GM18517 (cell line): ENCODE measurements around the gene MKX.

Experiments used
- ATAC-seq: cut with Tn5 transposase; IDR thresholded peaks from one replicate; pipeline ENCODE4 v1.9.1; 2021; ENCODE audit warnings: mild to moderate bottlenecking, moderate library complexity; ENCODE audit not compliant: unreplicated experiment

The MKX gene

DNA sequence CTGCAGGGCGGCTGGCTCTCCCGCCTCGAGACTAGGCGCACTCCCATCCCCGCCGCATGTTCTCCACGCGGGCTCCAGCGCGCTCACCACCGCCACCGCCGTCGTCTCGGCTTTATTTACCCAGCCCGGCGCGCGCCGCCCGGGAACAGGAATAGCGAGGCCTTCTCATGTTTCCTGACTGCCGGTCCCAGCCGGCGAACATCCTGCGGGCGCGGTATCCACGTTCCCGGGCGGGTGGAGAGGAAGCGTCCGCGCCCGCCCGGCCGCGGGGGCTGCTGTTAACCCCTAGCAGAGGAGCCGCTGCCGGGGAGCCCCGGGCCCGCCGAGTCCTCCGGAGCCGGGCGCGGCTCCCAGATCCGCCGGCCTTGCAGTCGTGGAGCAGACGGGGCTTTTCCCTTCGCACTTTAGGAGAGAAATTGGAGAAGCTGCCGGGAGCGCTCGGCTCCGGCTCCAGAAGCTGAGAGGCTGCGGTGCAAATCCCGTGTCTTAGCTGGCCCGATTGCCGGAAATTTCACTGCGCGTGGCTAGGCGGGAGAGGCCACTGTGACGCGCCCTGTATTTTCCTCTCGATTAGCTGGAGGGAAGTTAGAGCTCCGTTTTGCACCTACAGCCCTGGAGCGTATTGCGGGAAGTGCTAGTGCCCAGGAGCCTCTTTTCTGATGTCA lies at the start of gene MKX:
TSS of gene MKX (minus strand) at position 88 of the 665 bp plus-strand sequence. CDS start 2,404 bp downstream, outside the sequence.
- ATAC-seq = no peak

DNA sequence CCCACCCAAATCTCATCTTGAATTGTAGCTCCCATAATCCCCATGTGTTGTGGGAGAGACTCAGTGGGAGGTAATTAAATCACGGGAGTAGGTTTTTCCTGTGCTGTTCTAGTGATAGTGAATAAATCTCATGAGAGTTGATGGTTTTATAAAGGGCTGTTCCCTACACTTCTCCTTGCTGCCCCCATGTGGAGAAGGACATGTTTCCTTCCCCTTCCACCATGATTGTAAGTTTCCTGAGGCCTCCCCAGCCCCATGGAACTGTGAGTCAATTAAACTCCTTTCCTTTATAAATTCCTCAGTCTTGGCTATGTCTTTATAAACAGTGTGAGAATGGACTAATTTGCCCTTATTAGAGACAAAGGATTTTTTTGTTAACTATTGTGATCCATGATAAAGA lies 48.5 kb upstream of the MKX start:
- ATAC-seq = no peak

- no peak for ATAC-seq
Observed at GRCh38 chr10:27792216-27792615, 46.6 kb upstream of the MKX start.

DNA sequence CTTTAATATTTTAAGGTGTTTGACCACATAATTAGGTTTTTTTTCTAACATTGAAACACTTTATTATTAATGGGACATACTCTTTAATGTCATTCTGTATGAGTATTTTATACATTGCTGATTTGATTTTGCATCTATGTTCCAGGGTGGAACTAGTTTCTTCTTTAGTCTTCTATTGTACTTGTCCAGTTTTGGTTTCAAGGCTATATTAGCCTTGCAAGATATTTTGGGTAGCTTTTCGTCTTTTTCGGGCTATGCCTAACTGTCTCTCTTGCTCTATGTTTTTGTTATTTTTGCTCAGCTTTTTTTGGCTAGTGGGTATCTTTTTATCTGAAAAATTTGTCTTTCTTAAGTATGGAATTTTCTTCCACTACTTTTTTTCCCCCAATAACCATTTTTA lies 38.7 kb upstream of the MKX start:
- ATAC-seq = no peak

- no peak for ATAC-seq
Observed at GRCh38 chr10:27783660-27784059, 38.0 kb upstream of the MKX start.

- no peak for ATAC-seq
Observed at GRCh38 chr10:27779462-27780015, 33.9 kb upstream of the MKX start.

GRCh38 chr10:27774831-27775230 lies 29.2 kb upstream of the MKX start:
- no peak for ATAC-seq

GRCh38 chr10:27771231-27771630 lies 25.6 kb upstream of the MKX start:
- no peak for ATAC-seq

DNA sequence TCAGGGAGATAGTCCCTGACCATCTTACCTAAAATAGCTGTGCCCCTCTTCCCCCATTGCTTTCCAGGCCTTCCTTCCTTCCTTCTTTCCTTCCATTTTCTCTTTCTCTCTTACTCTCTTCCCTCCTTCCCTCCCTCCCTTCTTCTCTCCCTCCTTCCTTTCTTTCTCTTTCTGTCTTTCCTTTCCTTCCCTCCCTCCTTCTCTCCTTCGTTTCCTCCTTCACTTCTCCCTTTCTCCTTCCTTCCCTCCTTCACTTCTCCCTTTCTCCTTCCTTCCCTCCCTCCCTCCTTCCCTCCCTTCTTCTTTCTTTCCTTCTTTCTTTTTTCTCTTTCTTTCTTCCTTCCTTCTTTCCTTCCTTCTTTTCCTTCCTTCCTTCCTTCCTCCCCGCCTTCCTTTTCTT lies 24.6 kb upstream of the MKX start:
- no peak for ATAC-seq

DNA sequence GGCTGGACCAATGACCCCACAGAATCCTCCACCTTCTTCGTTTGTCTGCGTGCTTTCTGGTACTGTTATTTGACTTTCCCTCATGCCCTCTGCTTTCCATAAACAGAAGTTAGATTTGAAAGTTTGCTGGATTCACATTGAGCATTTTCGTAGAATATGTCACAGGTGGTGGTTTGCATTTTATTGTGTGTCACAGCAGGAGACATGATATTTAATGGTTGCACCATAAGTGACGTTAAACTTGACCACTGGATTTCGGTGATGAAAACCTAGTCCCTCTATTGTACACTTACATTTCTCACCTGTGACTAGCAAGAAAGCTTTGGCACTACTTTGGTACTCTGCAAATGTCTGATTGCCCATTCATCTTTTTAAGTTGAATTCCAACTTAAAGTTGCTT lies 15.2 kb upstream of the MKX start:
- ATAC-seq = no peak

DNA sequence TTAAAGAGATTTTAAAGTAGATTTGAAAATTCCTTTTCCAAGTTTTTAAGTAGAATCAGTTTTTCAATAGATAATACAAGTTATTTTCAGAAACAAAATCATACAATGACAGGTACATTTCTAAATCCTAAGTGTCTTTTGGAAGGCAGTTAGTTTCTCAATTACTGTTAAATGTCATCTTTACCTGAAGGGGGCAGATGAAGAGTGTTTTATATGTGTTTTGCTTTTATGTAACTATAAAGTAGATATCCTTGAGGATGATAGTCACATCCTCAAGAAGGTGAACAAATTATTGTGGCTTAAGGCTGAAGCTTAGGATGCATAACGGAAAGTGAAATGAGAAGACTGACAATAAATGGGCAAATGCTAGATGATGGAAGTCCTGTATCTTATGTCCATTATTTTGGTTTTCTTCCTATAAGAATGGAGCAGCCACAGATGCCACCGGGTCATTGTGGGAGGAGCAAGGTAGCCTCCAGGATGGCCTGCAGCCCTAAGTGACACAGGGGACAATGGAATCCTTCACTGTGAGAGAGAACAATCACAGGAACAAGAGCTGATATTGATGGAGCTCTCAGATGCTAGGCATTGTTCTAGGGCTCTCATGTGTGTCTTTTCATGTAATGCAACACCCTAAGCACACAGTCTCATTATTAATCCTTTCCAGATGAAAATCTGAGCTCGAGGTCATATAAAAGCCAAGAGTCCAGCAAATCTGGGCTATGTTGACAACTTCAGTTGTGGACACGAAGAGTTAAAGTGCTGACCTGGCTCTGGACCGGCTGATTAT lies 14.1 kb upstream of the MKX start:
- no peak for ATAC-seq

GRCh38 chr10:27752673-27753237 lies 7.1 kb upstream of the MKX start:
- no peak for ATAC-seq

DNA sequence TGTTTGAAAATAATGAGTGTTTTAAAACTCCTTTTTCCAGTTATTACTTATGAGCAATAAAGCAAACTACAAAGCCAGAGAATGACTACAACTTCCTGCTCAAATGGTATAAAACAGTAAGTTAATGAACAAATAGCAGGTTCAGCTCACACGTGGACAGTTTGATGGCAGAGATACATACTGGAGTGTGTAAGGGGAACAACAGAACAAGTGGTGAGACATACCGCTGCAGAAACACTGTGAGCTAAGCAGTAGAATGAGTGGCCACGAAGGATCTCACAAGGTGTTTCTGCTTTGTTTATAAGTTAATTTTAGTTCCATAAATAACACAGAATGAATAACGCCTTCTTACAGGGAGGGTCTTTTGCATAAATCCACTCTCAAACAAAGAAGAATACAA lies 3.0 kb upstream of the MKX start:
- ATAC-seq = no peak

DNA sequence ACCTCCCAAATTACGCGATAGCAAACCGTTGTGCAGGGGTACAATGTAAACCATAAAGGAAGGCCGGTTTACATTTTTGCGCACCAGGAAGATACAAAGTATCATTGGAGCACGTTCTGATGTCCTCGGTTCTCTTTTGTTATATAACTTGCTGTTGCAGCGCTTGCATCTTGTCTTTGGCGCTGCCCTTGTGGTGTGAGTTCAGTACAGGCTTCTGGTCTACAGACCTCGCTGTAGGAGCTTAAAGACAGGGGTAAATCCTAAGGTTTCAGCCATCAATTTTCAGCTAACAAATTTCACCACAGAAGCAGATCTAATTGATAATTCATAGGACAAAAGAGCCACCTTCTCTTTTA lies 1.5 kb upstream of the MKX start:
- ATAC-seq = no peak

- no peak for ATAC-seq
Observed at GRCh38 chr10:27746397-27747095, 927 bp upstream of the MKX start.

DNA sequence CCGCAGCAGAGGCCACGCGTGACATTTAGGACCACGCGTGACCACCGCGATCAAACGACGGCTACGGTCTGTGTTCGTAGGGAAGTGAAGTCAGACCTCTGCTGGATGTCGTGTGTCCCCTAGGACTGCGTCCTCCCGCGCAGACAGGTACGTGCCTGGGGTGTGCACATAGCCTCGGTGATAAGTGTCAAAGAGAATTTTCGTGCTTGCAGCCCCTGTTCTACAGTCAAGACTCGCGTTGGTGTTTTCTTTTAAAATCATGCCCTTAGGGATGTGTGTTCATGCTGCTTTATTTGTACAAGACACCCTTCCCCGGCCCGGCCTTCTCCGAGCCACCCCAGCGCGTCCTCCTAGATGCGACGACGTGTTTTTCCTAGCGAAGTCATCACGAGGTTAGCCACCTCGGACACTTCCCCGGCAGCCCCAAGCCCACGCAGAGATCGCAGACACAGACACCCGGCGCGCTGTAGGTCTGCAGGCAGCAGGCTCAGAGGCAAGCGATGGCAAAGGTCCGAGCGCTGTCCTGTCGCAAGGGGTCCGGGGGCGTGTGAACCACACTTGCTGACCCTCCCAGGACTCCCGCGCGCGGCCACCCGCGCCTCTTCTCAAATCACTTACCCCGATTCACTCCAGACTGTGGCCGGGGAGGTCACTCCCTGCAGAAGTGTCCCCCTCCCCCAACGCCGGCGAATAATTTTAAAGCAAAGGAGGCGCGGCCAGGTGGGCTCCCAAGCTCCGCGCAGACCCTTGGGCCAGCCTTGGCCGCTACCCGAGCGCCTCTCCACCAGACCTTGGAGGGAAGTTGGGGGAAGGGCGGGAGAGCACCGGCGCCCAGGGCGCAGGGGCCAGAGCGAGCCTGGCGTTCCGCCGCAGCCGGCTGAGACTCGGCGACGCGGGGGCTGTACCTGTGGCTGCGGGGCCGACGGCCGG lies 552 bp downstream of the MKX start:
- no peak for ATAC-seq

- ATAC-seq = no peak
Observed at GRCh38 chr10:27743877-27744801, 1.5 kb downstream of the MKX start.

DNA sequence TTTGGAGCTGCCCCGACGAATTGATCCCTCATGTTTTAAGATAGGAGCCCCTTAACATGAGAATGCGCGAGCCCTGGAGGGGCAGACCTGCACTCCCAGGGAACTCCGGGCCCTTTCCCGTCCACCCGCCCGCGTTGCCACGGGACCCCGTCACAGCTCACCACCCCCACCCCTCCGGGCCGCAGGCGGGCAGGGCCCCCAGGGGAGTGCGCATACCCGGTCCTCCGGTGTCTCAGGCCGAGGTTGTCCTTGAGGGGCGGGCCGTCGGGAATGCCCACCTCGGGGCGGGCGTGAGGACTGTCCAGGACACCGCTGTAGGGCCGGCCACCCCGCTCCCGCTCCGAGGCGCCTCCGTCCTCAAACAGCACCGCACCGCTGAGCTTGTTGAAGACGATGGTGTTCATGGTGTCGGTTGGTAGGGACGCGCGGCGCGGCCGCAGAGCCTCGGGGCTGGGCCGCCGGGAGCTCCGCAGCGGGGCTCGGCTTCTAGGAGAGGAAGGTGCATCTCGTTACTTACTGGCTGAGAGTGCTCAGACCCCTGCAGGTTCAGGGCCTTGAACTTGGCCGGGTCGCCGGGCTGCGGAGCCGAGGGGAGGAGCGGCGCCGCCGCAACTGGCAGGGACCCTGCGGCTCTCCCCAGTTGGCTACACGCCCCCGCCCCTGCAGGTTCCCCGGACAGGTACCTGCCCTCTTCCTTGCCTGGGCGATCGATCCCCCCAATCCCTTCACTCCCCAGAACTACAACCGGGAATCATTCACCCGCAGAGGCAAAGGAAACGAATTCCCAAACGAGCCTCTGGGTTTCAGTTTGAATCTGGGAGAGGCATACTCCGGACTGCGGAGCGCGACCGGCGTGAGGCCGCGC lies 2.4 kb downstream of the MKX start:
- no peak for ATAC-seq
